WI38 (cell line): ENCODE data around the gene TOB1.

Source experiments
- H3K4me3 ChIP-seq: 2 replicates; pipeline ENCODE4 v1.5.1; 2011; ENCODE audit warnings: low read depth, mild to moderate bottlenecking, control low read depth, low read length
- CTCF ChIP-seq: IDR thresholded peaks from 2 replicates; pipeline ENCODE4 v1.5.1; 2012; ENCODE audit warnings: low read depth, mild to moderate bottlenecking, control low read depth, low read length

The TOB1 gene

DNA sequence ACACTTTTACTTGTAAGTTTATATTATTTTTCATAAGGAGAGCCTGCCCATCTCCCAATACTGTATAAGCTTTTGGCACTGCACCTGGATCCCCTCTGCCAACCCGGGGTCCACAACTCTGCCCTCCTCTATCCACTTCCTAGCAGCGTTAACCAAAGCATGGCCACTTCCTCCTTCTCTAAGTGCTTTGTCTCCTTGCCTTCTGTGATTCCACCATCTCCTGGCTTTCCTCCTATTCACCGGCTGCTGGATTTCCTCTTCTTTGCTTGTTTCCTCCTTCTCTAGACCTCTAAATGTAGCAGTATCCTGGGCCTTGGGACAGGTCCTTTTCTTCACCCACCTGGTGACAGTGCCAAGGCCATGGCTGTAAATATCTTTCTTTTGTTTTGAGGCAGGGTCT, 50.8 kb downstream of the TOB1 start:
- no peak overlapping the region for H3K4me3 ChIP-seq
- no peak for TF ChIP-seq CTCF

DNA sequence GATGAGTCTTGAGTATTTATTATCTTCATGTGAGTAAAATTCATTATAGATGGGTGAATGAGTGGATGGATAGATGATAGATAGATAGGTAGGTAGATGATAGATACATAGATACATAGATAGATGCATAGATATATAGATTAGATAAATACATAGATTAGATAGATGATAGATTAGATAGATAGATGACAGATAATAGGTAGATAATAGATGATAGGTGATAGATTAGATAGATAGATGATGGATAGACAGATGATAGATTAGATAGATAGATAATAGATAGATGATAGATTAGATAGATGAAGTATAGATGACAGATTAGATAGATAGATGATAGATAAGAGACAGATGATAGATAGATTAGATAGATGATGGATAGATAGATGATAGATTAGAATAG, 52.6 kb downstream of the TOB1 start:
- no peak for TF ChIP-seq CTCF
- H3K4me3 ChIP-seq = no peak overlapping the region
